Activated naive CD8-positive, alpha-beta T cell treated with anti-CD3 and anti-CD28 coated beads, Interleukin-2, amount 50 U/mL, for 24 hours (primary cell): ENCODE data around the gene PITPNM3.

Source experiments
- ATAC-seq: fragments of 150-1000 bp; cut with Tn5 transposase; one replicate; pipeline ENCODE4 v1.10.0; 2021
- DNase-seq: peaks from one replicate; pipeline ENCODE4 v3.0.0; 2021
- H3K27ac Mint-ChIP-seq: one replicate; pipeline ENCODE4 v1.8.0; 2021; ENCODE audit warnings: mild to moderate bottlenecking, mixed read lengths
- H3K27me3 Mint-ChIP-seq: one replicate; pipeline ENCODE4 v1.8.0; 2021; ENCODE audit warnings: mixed read lengths
- H3K36me3 Mint-ChIP-seq: one replicate; pipeline ENCODE4 v1.8.0; 2021; ENCODE audit warnings: low read depth, mixed read lengths
- H3K4me1 Mint-ChIP-seq: one replicate; pipeline ENCODE4 v1.8.0; 2021; ENCODE audit warnings: mixed read lengths
- H3K4me3 Mint-ChIP-seq: one replicate; pipeline ENCODE4 v1.8.0; 2021; ENCODE audit warnings: mild to moderate bottlenecking, moderate library complexity, mixed read lengths
- H3K9me3 Mint-ChIP-seq: one replicate; pipeline ENCODE4 v1.8.0; 2021; ENCODE audit warnings: mixed read lengths

PITPNM3 gene

DNA sequence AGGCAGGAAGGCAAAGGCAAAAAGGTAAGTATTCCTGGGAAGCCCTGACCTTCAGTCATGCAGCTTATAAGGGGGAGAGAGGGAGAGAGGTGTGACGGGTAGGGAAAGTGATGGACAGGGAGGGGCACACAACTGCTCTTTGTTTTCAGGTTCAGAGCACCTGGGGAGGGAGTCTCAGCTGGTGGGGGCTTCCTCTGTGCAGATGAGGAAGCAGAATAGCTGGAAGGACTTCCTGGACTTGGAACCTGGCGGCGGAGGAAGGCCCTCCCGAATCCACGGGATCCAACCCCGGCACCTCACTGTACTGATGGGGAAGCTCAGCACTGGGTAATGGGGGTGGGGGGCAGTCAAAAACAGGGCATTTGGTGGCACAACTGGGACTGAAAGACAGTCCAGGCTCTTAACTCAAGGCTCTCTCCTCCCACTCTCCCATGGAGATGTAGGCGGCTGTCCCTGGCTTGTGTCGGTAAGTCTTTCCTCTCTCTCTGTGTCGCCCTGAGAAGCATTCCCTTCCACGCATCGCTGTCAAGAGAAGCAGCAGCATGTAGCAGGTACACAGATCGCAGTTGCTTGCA is 11.9 kb upstream of the PITPNM3 start:
- Mint-ChIP-seq H3K27me3 (peaks cover 10% of the 10 kb centered on the region), H3K27ac (no peak overlapping the region), H3K4me3 (no peak overlapping the region), H3K36me3 (peaks cover 3% of the 10 kb centered on the region), H3K4me1 (no peaks in the 10 kb centered on the region), H3K9me3 (no peaks in the 10 kb centered on the region)
- ATAC-seq (no peak), DNase-seq (no peak)

GRCh38 chr17:6567528-6568183 is 11.3 kb upstream of the PITPNM3 start:
- H3K27ac Mint-ChIP-seq = no peak overlapping the region
- peaks cover 3% of the 10 kb centered on the region for H3K36me3 Mint-ChIP-seq
- peaks cover 13% of the 10 kb centered on the region for H3K27me3 Mint-ChIP-seq
- H3K9me3 Mint-ChIP-seq = no peaks in the 10 kb centered on the region
- no peak for ATAC-seq
- H3K4me3 Mint-ChIP-seq = no peak overlapping the region
- H3K4me1 Mint-ChIP-seq = no peaks in the 10 kb centered on the region
- no peak for DNase-seq

GRCh38 chr17:6561446-6561845 is 5.1 kb upstream of the PITPNM3 start:
- H3K27ac Mint-ChIP-seq = no peak overlapping the region
- ATAC-seq = no peak
- H3K4me1 Mint-ChIP-seq = no peaks in the 10 kb centered on the region
- peaks cover 3% of the 10 kb centered on the region for H3K36me3 Mint-ChIP-seq
- H3K9me3 Mint-ChIP-seq = no peaks in the 10 kb centered on the region
- no peak for DNase-seq
- no peak overlapping the region for H3K4me3 Mint-ChIP-seq
- H3K27me3 Mint-ChIP-seq = peaks cover 45% of the 10 kb centered on the region

GRCh38 chr17:6560496-6560895 is 4.1 kb upstream of the PITPNM3 start:
- ATAC-seq (no peak), DNase-seq (no peak)
- Mint-ChIP-seq H3K4me3 (no peak overlapping the region), H3K4me1 (peaks cover under 1% of the 10 kb centered on the region), H3K9me3 (no peaks in the 10 kb centered on the region), H3K27ac (no peak overlapping the region), H3K27me3 (peaks cover 43% of the 10 kb centered on the region), H3K36me3 (peaks cover 3% of the 10 kb centered on the region)

- DNase-seq (no peak), ATAC-seq (no peak)
- no peak overlapping the region for H3K27ac Mint-ChIP-seq
- H3K9me3 Mint-ChIP-seq = no peaks in the 10 kb centered on the region
- H3K27me3 Mint-ChIP-seq = peaks cover 48% of the 10 kb centered on the region
- no peak overlapping the region for H3K4me3 Mint-ChIP-seq
- peaks cover 3% of the 10 kb centered on the region for H3K36me3 Mint-ChIP-seq
- H3K4me1 Mint-ChIP-seq = peaks cover 6% of the 10 kb centered on the region
Observed at GRCh38 chr17:6559753-6560215, 3.4 kb upstream of the PITPNM3 start.

- H3K27me3 Mint-ChIP-seq = peaks cover 53% of the 10 kb centered on the region
- peaks cover 1% of the 10 kb centered on the region for H3K36me3 Mint-ChIP-seq
- peaks cover 9% of the 10 kb centered on the region for H3K4me1 Mint-ChIP-seq
- no peak overlapping the region for H3K4me3 Mint-ChIP-seq
- DNase-seq = no peak
- no peaks in the 10 kb centered on the region for H3K9me3 Mint-ChIP-seq
- ATAC-seq = no peak
- H3K27ac Mint-ChIP-seq = no peak overlapping the region
Observed at GRCh38 chr17:6558932-6559752, 2.8 kb upstream of the PITPNM3 start.

GRCh38 chr17:6558276-6558675 is 1.9 kb upstream of the PITPNM3 start:
- H3K9me3 Mint-ChIP-seq = no peaks in the 10 kb centered on the region
- no peak overlapping the region for H3K27ac Mint-ChIP-seq
- H3K27me3 Mint-ChIP-seq = peaks cover 54% of the 10 kb centered on the region
- DNase-seq = no peak
- H3K4me3 Mint-ChIP-seq = no peak overlapping the region
- ATAC-seq = no peak
- H3K36me3 Mint-ChIP-seq = no peaks in the 10 kb centered on the region
- H3K4me1 Mint-ChIP-seq = peaks cover 9% of the 10 kb centered on the region

DNA sequence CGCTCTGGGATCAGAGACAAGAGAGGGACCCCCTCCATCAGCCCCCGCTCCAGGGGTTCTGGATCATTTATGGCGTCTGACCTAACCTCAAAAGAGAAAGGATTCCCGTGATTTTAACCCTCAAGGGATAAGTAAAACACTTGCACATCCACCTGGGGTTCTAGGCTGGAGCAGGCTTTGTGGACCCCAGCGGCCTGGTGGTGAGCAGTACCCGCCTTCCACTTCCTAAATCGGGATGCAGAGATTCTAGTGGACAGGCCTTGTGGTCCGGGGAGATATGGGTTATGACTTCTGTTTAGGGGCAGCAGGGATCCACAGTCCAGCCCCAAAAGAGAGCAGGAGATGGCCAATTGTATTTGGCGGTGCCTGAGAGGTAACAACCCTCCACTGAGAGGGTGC is 684 bp upstream of the PITPNM3 start:
- Mint-ChIP-seq H3K27me3 (peaks cover 49% of the 10 kb centered on the region), H3K4me3 (no peak overlapping the region)

DNA sequence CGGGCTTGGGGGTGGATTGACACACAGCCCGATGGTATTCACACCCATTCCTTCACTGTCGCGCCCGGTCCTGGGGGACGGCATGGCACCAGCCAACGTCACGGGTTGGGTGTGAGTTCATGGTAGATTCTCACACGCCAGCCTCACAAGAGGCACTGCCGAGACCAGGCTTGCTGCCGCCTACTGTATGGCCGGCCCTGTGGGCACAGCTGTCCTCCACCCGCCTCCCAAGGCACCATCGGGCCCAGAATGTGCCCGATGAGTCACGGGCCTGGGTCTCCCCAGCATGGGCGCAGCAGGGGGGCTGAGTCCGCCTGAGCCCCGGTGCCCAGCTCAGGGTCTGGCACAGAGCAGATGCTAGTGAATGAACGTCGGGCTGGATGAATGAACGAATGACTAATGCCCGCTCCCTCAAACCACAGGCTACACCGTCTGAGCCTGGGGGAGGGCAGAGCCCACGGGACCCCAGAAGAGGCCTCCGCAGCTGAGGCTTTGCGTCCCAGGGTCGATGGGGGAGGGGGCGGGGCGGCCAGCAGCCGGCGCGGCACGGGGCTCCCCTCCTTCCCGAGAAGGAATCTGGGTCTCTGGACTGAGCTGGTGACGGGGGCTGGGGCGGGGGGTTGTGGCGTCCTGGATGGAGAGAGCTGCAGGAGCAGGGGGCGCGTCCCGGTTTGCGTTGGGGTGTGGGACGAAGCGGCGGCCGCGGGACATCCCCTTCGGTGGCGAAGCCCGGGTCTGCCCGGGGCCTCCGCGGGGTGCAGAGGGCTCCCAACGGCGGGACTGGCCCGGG is 829 bp downstream of the PITPNM3 start:
- H3K4me1 Mint-ChIP-seq = peaks cover 9% of the 10 kb centered on the region
- H3K4me3 Mint-ChIP-seq = peak overlapping the region; percentile 54
- ATAC-seq (peak; percentile 78), DNase-seq (peak; percentile 23)
- no peaks in the 10 kb centered on the region for H3K9me3 Mint-ChIP-seq
- H3K27ac Mint-ChIP-seq = no peak overlapping the region
- no peaks in the 10 kb centered on the region for H3K36me3 Mint-ChIP-seq
- H3K27me3 Mint-ChIP-seq = peaks cover 47% of the 10 kb centered on the region

More for the DNA sequence above, 684 bp upstream of the PITPNM3 start:
- no peak for ATAC-seq
- Mint-ChIP-seq H3K4me1 (peaks cover 9% of the 10 kb centered on the region), H3K27ac (no peak overlapping the region), H3K9me3 (no peaks in the 10 kb centered on the region), H3K36me3 (no peaks in the 10 kb centered on the region)
- no peak for DNase-seq

DNA sequence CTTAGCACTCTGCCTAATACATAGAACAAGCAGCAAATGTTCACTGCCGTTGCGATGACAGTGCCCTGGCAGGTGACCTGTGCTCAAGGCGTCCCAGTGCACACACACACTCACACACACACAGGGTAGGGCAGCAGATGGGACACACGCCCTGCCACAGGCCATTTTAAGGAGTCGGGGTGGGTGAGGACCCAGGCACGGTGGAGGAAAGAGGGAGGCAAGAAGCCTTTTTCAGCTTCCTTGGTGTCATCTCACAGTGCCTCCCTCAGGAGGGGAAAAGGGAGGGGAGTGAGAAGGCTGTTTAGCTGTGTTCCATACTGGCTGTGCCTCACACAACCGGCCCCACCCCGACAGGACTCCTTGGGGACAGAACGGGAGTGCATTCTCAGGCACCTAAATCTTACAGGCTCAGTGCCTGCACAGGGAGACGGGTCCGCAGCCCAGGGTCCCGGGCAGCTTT is 1.5 kb downstream of the PITPNM3 start:
- H3K36me3 Mint-ChIP-seq = no peaks in the 10 kb centered on the region
- DNase-seq = no peak
- H3K4me3 Mint-ChIP-seq = peak overlapping the region; percentile 40
- peaks cover 9% of the 10 kb centered on the region for H3K4me1 Mint-ChIP-seq
- H3K27ac Mint-ChIP-seq = no peak overlapping the region
- ATAC-seq = no peak
- peaks cover 41% of the 10 kb centered on the region for H3K27me3 Mint-ChIP-seq
- no peaks in the 10 kb centered on the region for H3K9me3 Mint-ChIP-seq

- H3K27me3 Mint-ChIP-seq = peaks cover 41% of the 10 kb centered on the region
- H3K4me3 Mint-ChIP-seq = no peak overlapping the region
Observed at GRCh38 chr17:6554342-6554741, 2.0 kb downstream of the PITPNM3 start.

GRCh38 chr17:6551869-6552531 is 4.4 kb downstream of the PITPNM3 start:
- Mint-ChIP-seq H3K27me3 (peaks cover 33% of the 10 kb centered on the region), H3K4me1 (peaks cover 18% of the 10 kb centered on the region), H3K4me3 (no peak overlapping the region), H3K27ac (no peak overlapping the region), H3K36me3 (no peaks in the 10 kb centered on the region), H3K9me3 (no peaks in the 10 kb centered on the region)
- DNase-seq = no peak
- ATAC-seq = no peak

More at GRCh38 chr17:6554342-6554741, 2.0 kb downstream of the PITPNM3 start:
- Mint-ChIP-seq H3K9me3 (no peaks in the 10 kb centered on the region), H3K36me3 (no peaks in the 10 kb centered on the region), H3K27ac (no peak overlapping the region), H3K4me1 (peaks cover 9% of the 10 kb centered on the region)
- no peak for ATAC-seq
- DNase-seq = no peak

DNA sequence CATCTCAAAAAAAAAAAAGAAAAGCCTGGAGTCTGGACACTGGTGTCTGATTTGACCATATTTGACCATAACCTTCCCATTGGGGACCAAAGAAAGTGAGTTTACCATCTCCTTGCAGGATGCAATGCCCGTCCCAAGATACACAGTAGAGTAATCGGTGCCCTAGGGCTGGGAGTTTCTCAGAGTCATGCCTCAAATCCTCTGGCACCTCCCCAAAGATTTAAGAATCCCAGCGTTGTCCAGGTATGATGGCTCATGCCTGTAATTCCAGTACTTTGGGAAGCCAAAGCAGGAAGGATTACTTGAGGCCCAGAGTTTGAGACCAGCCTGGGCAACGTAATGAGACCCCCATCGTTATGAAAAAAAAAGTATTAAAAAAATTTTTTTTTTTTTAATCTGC is 5.0 kb downstream of the PITPNM3 start:
- ATAC-seq (no peak), DNase-seq (no peak)
- H3K27me3 Mint-ChIP-seq = peaks cover 29% of the 10 kb centered on the region
- no peak overlapping the region for H3K27ac Mint-ChIP-seq
- H3K4me3 Mint-ChIP-seq = no peak overlapping the region
- peaks cover 18% of the 10 kb centered on the region for H3K4me1 Mint-ChIP-seq
- no peaks in the 10 kb centered on the region for H3K36me3 Mint-ChIP-seq
- H3K9me3 Mint-ChIP-seq = no peaks in the 10 kb centered on the region
